ENCODE measurements around the gene ZNF701. TPM values are rescaled to one million over a fixed set of nuclear protein-coding genes. Genes with fewer than 3 reads are reported as not detected.
"Not testable (repeated sequence)": the region's sequence is repeated elsewhere in the genome, so short reads cannot be mapped to it uniquely, and the experiment has no call there.

Gene ZNF701
- total and polyA plus RNA-seq, 2 of the 8 experiments (the other 6 are each of a cell fraction or from before 2014, with no cell fraction given): 4.9 to 18.7 TPM

DNA sequence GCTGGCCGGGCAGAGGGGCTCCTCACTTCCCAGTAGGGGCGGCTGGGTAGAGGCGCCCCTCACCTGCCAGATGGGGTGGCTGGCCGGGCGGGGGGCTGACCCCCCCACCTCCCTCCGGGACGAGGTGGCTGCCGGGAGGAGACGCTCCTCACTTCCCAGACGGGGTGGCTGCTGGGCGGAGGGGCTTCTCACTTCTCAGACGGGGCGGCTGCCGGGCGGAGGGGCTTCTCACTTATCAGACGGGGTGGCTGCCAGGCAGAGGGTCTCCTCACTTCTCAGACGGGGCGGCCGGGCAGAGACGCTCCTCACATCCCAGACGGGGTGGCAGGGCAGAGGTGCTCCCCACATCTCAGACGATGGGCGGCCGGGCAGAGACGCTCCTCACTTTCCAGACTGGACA lies 23.4 kb downstream of the ZNF701 start:
- H3K23me2 ChIP-seq (ENCODE audit: low read depth, low read length); DNase-seq (ENCODE audit: low read depth in 1 of 2, low spot score in 2 of 2); H3K4ac ChIP-seq (replicated peaks; ENCODE audit: insufficient read length, low read depth, low read length); H3K4me1 ChIP-seq (replicated peaks in 1 of 4; ENCODE audit: control insufficient read depth in 3 of 4, insufficient read depth in 4 of 4, low read length in 3 of 4); H2BK15ac ChIP-seq (ENCODE audit: low read length); H2AK5ac ChIP-seq (ENCODE audit: low read depth, low read length); H2AFZ ChIP-seq (ENCODE audit: low read length); H3K4me3 ChIP-seq (ENCODE audit: extremely low read depth in 1 of 4, insufficient read depth in 2 of 4, low read depth in 3 of 4, low read length in 4 of 4); H4K91ac ChIP-seq (replicated peaks; ENCODE audit: insufficient read length, low read length); H3K27me3 ChIP-seq (replicated peaks in 1 of 4; ENCODE audit: control insufficient read depth in 3 of 4, extremely low read depth in 1 of 4, insufficient read depth in 3 of 4, low read length in 3 of 4); H3K27ac ChIP-seq (ENCODE audit: low read depth, low read length); H2BK120ac ChIP-seq (replicated peaks; ENCODE audit: low read depth, low read length); H4K5ac ChIP-seq (ENCODE audit: insufficient read length, low read depth, low read length); POLR2A ChIA-PET (ENCODE audit: partially characterized antibody); H3K9me3 ChIP-seq (ENCODE audit: insufficient read depth in 2 of 2, low read depth in 1 of 2, low read length in 1 of 2); H3K56ac ChIP-seq (replicated peaks; ENCODE audit: insufficient read length, low read depth, low read length); H4K8ac ChIP-seq (ENCODE audit: extremely low read depth, insufficient read depth, low read length); H2BK20ac ChIP-seq (ENCODE audit: low read length); H3K9ac ChIP-seq (replicated peaks in 1 of 4; ENCODE audit: extremely low read depth in 1 of 4, low read depth in 3 of 4, low read length in 3 of 4); H3K23ac ChIP-seq (ENCODE audit: insufficient read length); H4K20me1 ChIP-seq (replicated peaks in 1 of 2; ENCODE audit: control insufficient read depth in 1 of 2, insufficient read depth in 2 of 2, low read length in 2 of 2); H3K79me2 ChIP-seq (ENCODE audit: control insufficient read depth in 1 of 2, insufficient read depth in 2 of 2, low read length in 2 of 2); H3K79me1 ChIP-seq (ENCODE audit: low read depth, low read length); H3K14ac ChIP-seq (ENCODE audit: insufficient read length); CTCF ChIA-PET (ENCODE audit: partially characterized antibody); FAIRE-seq; H2BK12ac ChIP-seq (ENCODE audit: low read depth, low read length); H2BK5ac ChIP-seq (ENCODE audit: low read depth, low read length); H3K4me2 ChIP-seq (ENCODE audit: insufficient read depth in 1 of 2, low read depth in 2 of 2, low read length in 2 of 2); H3K18ac ChIP-seq (ENCODE audit: extremely low read depth, low read length): not testable (repeated sequence)
- WGBS, 2 experiments (ENCODE audit: extremely low coverage in 1 of 2, insufficient coverage in 1 of 2, insufficient read length in 1 of 2, insufficient replicate concordance in 2 of 2, low coverage in 1 of 2, low lambda C conversion rate in 2 of 2, missing lambda C conversion rate in 1 of 2): no CpG with 5 or more reads among the region's 25 CpGs
- peaks cover 2 to 39% (median 26%) of the 10 kb centered on the region in 4 experiments; a peak in 7 of 8 replicates for H3K36me3 ChIP-seq (ENCODE audit: control insufficient read depth in 2 of 4, insufficient read depth in 4 of 4, low read length in 3 of 4)
